Measurements from ENCODE around the gene RAD51B.

DNA sequence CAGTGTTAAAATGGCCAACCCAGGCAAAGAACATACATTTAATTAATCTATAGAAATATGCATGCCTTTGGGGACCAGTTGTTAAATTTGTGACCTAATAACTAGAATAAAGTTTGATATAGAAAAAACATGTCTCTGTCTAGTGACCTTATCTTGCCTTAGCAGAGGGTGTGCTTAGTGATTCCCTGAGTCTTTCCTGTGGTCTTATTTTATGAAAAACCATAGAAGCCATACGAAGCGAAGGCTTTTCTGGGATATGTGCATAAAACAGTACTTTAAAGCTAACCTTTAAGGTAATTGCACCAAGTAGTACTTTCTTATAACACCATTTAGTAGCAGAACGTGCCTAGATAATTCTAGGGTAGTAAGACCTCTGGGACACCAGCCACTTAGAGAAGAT lies 593.9 kb downstream of the RAD51B start:
- TF ChIP-seq, protein P1, sequence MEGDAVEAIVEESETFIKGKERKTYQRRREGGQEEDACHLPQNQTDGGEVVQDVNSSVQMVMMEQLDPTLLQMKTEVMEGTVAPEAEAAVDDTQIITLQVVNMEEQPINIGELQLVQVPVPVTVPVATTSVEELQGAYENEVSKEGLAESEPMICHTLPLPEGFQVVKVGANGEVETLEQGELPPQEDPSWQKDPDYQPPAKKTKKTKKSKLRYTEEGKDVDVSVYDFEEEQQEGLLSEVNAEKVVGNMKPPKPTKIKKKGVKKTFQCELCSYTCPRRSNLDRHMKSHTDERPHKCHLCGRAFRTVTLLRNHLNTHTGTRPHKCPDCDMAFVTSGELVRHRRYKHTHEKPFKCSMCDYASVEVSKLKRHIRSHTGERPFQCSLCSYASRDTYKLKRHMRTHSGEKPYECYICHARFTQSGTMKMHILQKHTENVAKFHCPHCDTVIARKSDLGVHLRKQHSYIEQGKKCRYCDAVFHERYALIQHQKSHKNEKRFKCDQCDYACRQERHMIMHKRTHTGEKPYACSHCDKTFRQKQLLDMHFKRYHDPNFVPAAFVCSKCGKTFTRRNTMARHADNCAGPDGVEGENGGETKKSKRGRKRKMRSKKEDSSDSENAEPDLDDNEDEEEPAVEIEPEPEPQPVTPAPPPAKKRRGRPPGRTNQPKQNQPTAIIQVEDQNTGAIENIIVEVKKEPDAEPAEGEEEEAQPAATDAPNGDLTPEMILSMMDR (conservative IDR thresholded peaks at IDR 0.05; ENCODE audit: low read depth, low read length), result no peak
- TF ChIP-seq EZH2 (IDR thresholded peaks at IDR 0.05; ENCODE audit: low read length, unreplicated experiment) (no peak), EZH2phosphoT487 (IDR thresholded peaks at IDR 0.05; ENCODE audit: borderline replicate concordance, low read length) (no peak)

Measured in PC-3 (cell line).